Measurements from ENCODE around the gene COG2. TPM values are rescaled to one million over a fixed set of nuclear protein-coding genes. Genes with fewer than 3 reads are reported as not detected.
A peak's percentile ranks its signal among the peaks of the same experiment; 100 is the strongest.
"Not testable (repeated sequence)": the region's sequence is repeated elsewhere in the genome, so short reads cannot be mapped to it uniquely, and the experiment has no call there.

Gene COG2
- polyA plus RNA-seq, 4 donors, result 16.2 to 35.8 (median 17.2) TPM

- peak overlapping the region in 1 of 3 donors; percentile 38 for H3K27ac ChIP-seq (ENCODE audit: low read depth in 1 of 3, low read length in 2 of 3)
- H3K36me3 ChIP-seq (ENCODE audit: control insufficient read depth in 3 of 3, insufficient read depth in 2 of 3, low read depth in 1 of 3, low read length in 3 of 3); FAIRE-seq; H3K4me3 ChIP-seq (ENCODE audit: low read depth in 1 of 3, low read length in 3 of 3); H3K27me3 ChIP-seq (ENCODE audit: control insufficient read depth in 3 of 3, insufficient read depth in 3 of 3, low read length in 3 of 3); H3K9me3 ChIP-seq (ENCODE audit: control insufficient read depth in 2 of 2, insufficient read depth in 1 of 2, low read depth in 1 of 2, low read length in 1 of 2); H3K4me1 ChIP-seq (ENCODE audit: control insufficient read depth in 3 of 3, insufficient read depth in 2 of 3, low read depth in 1 of 3, low read length in 2 of 3): not testable (repeated sequence)
- 89 to 100% (median 93%) methylated on average over 2 of the region's 2 CpGs for WGBS, 3 donors
- peak; percentile 20 to 22 for DNase-seq
These were observed 41.5 kb upstream of the COG2 start for GRCh38 chr1:230600657-230601400.

GRCh38 chr1:230609208-230609607 lies 33.1 kb upstream of the COG2 start:
- H3K9me3 ChIP-seq (ENCODE audit: control insufficient read depth in 2 of 2, insufficient read depth in 1 of 2, low read depth in 1 of 2, low read length in 1 of 2), result no peaks in the 10 kb centered on the region
- no peaks in the 10 kb centered on the region for H3K27me3 ChIP-seq (ENCODE audit: control insufficient read depth in 3 of 3, insufficient read depth in 3 of 3, low read length in 3 of 3)
- no peak overlapping the region for H3K27ac ChIP-seq (ENCODE audit: low read depth in 1 of 3, low read length in 2 of 3)
- no peaks in the 10 kb centered on the region for H3K4me1 ChIP-seq (ENCODE audit: control insufficient read depth in 3 of 3, insufficient read depth in 2 of 3, low read depth in 1 of 3, low read length in 2 of 3)
- no peak for DNase-seq
- FAIRE-seq, result no peak
- 68 to 83% (median 76%) methylated on average over 2 of the region's 2 CpGs for WGBS, 3 donors
- no peaks in the 10 kb centered on the region for H3K36me3 ChIP-seq (ENCODE audit: control insufficient read depth in 3 of 3, insufficient read depth in 2 of 3, low read depth in 1 of 3, low read length in 3 of 3)
- H3K4me3 ChIP-seq (ENCODE audit: low read depth in 1 of 3, low read length in 3 of 3), result no peak overlapping the region

DNA sequence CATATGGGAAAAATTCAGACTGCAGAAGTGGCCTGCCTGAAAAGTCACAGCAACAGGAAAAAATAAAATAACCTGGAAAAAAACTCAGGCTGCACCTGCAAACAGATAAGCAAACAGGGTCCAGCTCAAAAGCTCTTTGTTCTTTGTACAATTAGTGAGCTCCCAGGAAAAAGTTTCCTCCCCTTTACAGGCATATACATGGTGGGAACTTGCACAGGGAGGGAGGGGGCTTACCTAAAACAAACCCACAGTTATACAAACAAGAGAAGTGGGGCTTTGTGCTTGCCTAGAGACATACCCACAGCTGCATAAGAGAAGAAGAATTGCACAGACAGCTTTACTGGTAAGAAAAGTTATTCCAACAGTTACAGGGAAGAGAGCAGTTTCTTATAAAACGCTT lies 31.7 kb upstream of the COG2 start:
- Histone ChIP-seq H3K9me3 (ENCODE audit: control insufficient read depth in 2 of 2, insufficient read depth in 1 of 2, low read depth in 1 of 2, low read length in 1 of 2) (no peaks in the 10 kb centered on the region), H3K4me1 (ENCODE audit: control insufficient read depth in 3 of 3, insufficient read depth in 2 of 3, low read depth in 1 of 3, low read length in 2 of 3) (no peaks in the 10 kb centered on the region), H3K27me3 (ENCODE audit: control insufficient read depth in 3 of 3, insufficient read depth in 3 of 3, low read length in 3 of 3) (no peaks in the 10 kb centered on the region), H3K4me3 (ENCODE audit: low read depth in 1 of 3, low read length in 3 of 3) (no peak overlapping the region), H3K27ac (ENCODE audit: low read depth in 1 of 3, low read length in 2 of 3) (no peak overlapping the region), H3K36me3 (ENCODE audit: control insufficient read depth in 3 of 3, insufficient read depth in 2 of 3, low read depth in 1 of 3, low read length in 3 of 3) (no peaks in the 10 kb centered on the region)
- 15 to 44% (median 40%) methylated on average over 1 of the region's 1 CpG for WGBS, 3 donors
- FAIRE-seq (no peak), DNase-seq (no peak)

DNA sequence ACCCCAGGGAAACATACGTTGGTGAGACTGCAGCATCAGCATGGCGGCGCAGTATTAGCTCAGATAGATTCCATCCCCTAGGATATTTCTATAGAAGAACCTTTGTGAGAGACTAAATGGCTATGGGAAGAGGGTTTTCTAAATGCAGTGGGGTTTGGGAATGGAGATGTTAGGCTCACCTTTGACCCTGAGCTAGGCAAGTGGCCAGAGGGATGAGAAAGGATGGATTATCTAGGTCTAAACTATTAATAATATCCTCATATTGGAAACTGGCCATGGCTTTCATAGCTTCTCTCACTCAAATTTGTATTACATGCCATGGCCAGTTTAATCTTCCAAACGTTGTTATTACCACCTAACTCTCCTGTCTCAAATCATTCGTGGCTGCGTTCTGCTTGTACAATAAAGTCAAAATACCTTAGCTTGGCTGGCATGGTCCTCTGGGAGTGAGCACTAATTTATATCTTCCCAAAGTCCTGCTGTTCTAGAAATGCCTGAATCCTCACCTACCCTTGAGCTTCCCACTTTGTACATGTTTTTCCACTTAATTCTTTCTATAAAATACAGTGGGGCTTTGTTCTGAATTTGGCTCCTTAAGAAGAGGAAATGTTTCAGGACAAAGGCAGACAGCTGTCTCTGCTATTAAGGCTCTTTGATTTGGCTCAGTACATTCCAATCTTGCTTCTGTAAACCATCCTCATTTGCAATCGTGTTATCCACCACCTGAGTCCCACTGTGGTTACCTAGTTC lies 31.0 kb upstream of the COG2 start:
- H3K9me3 ChIP-seq (ENCODE audit: control insufficient read depth in 2 of 2, insufficient read depth in 1 of 2, low read depth in 1 of 2, low read length in 1 of 2), result no peaks in the 10 kb centered on the region
- no peak overlapping the region for H3K27ac ChIP-seq (ENCODE audit: low read depth in 1 of 3, low read length in 2 of 3)
- no peak overlapping the region for H3K4me3 ChIP-seq (ENCODE audit: low read depth in 1 of 3, low read length in 3 of 3)
- no peak for DNase-seq
- H3K4me1 ChIP-seq (ENCODE audit: control insufficient read depth in 3 of 3, insufficient read depth in 2 of 3, low read depth in 1 of 3, low read length in 2 of 3), result no peaks in the 10 kb centered on the region
- H3K27me3 ChIP-seq (ENCODE audit: control insufficient read depth in 3 of 3, insufficient read depth in 3 of 3, low read length in 3 of 3), result no peaks in the 10 kb centered on the region
- FAIRE-seq, result no peak
- 61 to 69% (median 67%) methylated on average over 7 of the region's 7 CpGs for WGBS, 3 donors
- H3K36me3 ChIP-seq (ENCODE audit: control insufficient read depth in 3 of 3, insufficient read depth in 2 of 3, low read depth in 1 of 3, low read length in 3 of 3), result no peaks in the 10 kb centered on the region

DNA sequence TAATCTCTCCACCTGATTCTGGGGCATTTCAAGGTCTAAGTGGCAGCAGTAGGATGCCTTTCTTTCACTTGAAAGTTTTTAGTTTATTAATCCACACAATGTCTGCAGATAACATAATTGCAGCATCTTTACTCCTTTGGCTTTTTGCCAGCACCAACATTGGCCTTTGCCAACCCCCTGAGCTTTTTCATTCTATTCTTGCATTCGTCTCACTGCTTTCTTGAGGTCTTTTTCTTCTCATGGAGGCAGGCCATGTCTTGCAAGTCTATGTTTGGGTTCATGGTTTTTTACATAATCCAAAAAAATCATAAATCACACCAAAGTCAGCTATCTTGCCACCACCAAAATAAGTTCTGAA lies 30.4 kb upstream of the COG2 start:
- WGBS, 3 donors, result 21 to 59% (median 52%) methylated on average over 1 of the region's 1 CpG
- no peak overlapping the region for H3K4me3 ChIP-seq (ENCODE audit: low read depth in 1 of 3, low read length in 3 of 3)
- H3K27me3 ChIP-seq (ENCODE audit: control insufficient read depth in 3 of 3, insufficient read depth in 3 of 3, low read length in 3 of 3), result no peaks in the 10 kb centered on the region
- H3K36me3 ChIP-seq (ENCODE audit: control insufficient read depth in 3 of 3, insufficient read depth in 2 of 3, low read depth in 1 of 3, low read length in 3 of 3), result no peaks in the 10 kb centered on the region
- FAIRE-seq (no peak), DNase-seq (no peak)
- H3K4me1 ChIP-seq (ENCODE audit: control insufficient read depth in 3 of 3, insufficient read depth in 2 of 3, low read depth in 1 of 3, low read length in 2 of 3), result no peaks in the 10 kb centered on the region
- H3K27ac ChIP-seq (ENCODE audit: low read depth in 1 of 3, low read length in 2 of 3), result no peak overlapping the region
- no peaks in the 10 kb centered on the region for H3K9me3 ChIP-seq (ENCODE audit: control insufficient read depth in 2 of 2, insufficient read depth in 1 of 2, low read depth in 1 of 2, low read length in 1 of 2)

- Histone ChIP-seq H3K9me3 (ENCODE audit: control insufficient read depth in 2 of 2, insufficient read depth in 1 of 2, low read depth in 1 of 2, low read length in 1 of 2) (no peaks in the 10 kb centered on the region), H3K4me1 (ENCODE audit: control insufficient read depth in 3 of 3, insufficient read depth in 2 of 3, low read depth in 1 of 3, low read length in 2 of 3) (no peaks in the 10 kb centered on the region), H3K27me3 (ENCODE audit: control insufficient read depth in 3 of 3, insufficient read depth in 3 of 3, low read length in 3 of 3) (no peaks in the 10 kb centered on the region), H3K4me3 (ENCODE audit: low read depth in 1 of 3, low read length in 3 of 3) (no peak overlapping the region), H3K27ac (ENCODE audit: low read depth in 1 of 3, low read length in 2 of 3) (no peak overlapping the region), H3K36me3 (ENCODE audit: control insufficient read depth in 3 of 3, insufficient read depth in 2 of 3, low read depth in 1 of 3, low read length in 3 of 3) (no peaks in the 10 kb centered on the region)
- FAIRE-seq, result no peak
- 70 to 80% (median 76%) methylated on average over 1 of the region's 1 CpG for whole genome bisulfite sequencing, 3 donors
- DNase-seq, result no peak
These were observed 29.6 kb upstream of the COG2 start for GRCh38 chr1:230612651-230613050.

- 85 to 97% (median 92%) methylated on average over 3 of the region's 3 CpGs for WGBS, 3 donors
- H3K4me1 ChIP-seq (ENCODE audit: control insufficient read depth in 3 of 3, insufficient read depth in 2 of 3, low read depth in 1 of 3, low read length in 2 of 3), result no peaks in the 10 kb centered on the region
- no peaks in the 10 kb centered on the region for H3K9me3 ChIP-seq (ENCODE audit: control insufficient read depth in 2 of 2, insufficient read depth in 1 of 2, low read depth in 1 of 2, low read length in 1 of 2)
- DNase-seq, result no peak
- FAIRE-seq, result no peak
- no peak overlapping the region for H3K4me3 ChIP-seq (ENCODE audit: low read depth in 1 of 3, low read length in 3 of 3)
- H3K27ac ChIP-seq (ENCODE audit: low read depth in 1 of 3, low read length in 2 of 3), result no peak overlapping the region
- no peaks in the 10 kb centered on the region for H3K36me3 ChIP-seq (ENCODE audit: control insufficient read depth in 3 of 3, insufficient read depth in 2 of 3, low read depth in 1 of 3, low read length in 3 of 3)
- no peaks in the 10 kb centered on the region for H3K27me3 ChIP-seq (ENCODE audit: control insufficient read depth in 3 of 3, insufficient read depth in 3 of 3, low read length in 3 of 3)
These were observed 28.2 kb upstream of the COG2 start for GRCh38 chr1:230614121-230614520.

DNA sequence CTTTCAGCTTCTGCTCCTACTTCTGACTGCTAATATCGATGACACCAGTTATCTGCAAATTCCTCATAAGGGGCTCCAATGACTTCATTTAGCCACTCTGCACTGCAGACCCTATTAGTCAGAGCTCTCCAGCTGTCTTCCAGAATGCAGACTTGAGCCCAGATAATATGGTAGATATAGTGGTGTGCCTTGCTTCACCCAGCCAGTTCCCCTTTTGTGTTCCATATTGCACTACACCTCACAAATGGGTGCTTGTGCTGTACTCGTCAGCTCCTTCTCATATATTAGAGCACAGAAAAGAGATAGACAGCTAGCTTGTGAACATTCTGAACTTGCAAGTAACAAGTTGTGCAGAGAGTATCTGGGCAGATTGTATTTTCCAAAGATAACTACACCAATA lies 23.7 kb upstream of the COG2 start:
- 90 to 95% (median 92%) methylated on average over 2 of the region's 2 CpGs for WGBS, 3 donors
- FAIRE-seq (no peak), DNase-seq (no peak)
- H3K27me3 ChIP-seq (ENCODE audit: control insufficient read depth in 3 of 3, insufficient read depth in 3 of 3, low read length in 3 of 3), result no peaks in the 10 kb centered on the region
- no peak overlapping the region for H3K4me3 ChIP-seq (ENCODE audit: low read depth in 1 of 3, low read length in 3 of 3)
- H3K36me3 ChIP-seq (ENCODE audit: control insufficient read depth in 3 of 3, insufficient read depth in 2 of 3, low read depth in 1 of 3, low read length in 3 of 3), result no peaks in the 10 kb centered on the region
- H3K27ac ChIP-seq (ENCODE audit: low read depth in 1 of 3, low read length in 2 of 3), result no peak overlapping the region
- no peaks in the 10 kb centered on the region for H3K9me3 ChIP-seq (ENCODE audit: control insufficient read depth in 2 of 2, insufficient read depth in 1 of 2, low read depth in 1 of 2, low read length in 1 of 2)
- H3K4me1 ChIP-seq (ENCODE audit: control insufficient read depth in 3 of 3, insufficient read depth in 2 of 3, low read depth in 1 of 3, low read length in 2 of 3), result no peaks in the 10 kb centered on the region
